ENCODE measurements around the gene HSDL2.
"Not testable (repeated sequence)": the region's sequence is repeated elsewhere in the genome, so short reads cannot be mapped to it uniquely, and the experiment has no call there.

The HSDL2 gene

DNA sequence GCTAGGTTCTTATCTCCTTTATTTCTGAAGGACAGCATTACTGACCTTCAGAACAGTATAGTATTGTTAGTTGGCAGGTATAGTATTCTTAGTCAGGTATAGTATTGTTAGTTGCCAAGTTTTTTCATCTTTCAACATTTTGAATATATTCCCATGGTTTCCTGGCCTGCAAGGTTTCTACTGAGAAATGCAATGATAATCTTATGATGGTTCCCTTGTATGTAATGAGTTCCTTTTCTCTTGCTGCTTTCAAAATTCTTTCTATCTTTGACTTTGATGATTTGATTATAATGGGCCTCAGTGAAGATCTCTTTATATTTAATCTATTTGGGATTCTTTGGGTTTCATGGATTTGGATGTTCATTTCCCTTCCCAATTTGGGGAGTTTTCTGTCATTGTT is 12.4 kb upstream of the HSDL2 start:
- DNase-seq, result no peak

GRCh38 chr9:112369817-112370216 is 10.1 kb upstream of the HSDL2 start:
- no peak for DNase-seq

DNA sequence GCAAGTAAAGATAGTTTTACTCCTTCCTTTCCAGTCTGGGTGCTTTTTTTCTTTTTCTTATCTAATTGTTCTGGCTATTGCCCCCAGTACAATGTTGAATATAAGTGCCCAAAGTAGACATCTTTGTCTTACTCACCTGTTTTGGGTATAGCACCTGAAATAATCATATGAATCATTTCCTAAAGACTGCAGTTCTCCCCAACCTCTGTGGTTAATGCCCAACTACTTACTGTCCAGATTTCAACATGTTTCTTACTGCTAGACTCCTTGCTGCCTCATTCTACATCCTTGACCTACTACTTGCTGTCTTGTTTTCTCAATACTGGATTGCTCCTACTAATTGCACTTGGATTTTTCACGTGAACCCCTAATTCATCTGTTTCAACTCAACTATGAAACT is 8.8 kb upstream of the HSDL2 start:
- no peak for DNase-seq

DNA sequence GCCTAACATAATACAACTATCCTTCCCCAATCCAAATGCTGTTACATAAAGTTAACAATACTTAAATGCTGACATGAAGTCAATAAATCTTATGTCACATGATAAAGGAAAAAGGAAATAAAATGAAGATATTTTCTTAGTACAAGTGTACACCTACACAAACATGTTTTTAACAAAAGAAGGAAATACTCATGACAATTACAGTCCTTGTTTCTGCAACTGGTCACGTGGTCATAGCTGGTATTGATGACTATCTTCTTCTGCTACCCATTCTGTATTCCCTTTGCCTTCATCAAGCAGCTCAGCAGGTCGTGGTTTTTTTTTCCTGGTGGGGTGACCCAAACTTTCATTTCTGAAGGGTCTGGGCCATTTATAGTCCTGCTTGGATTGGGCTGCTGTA is 6.2 kb upstream of the HSDL2 start:
- DNase-seq, result not testable (repeated sequence)

DNA sequence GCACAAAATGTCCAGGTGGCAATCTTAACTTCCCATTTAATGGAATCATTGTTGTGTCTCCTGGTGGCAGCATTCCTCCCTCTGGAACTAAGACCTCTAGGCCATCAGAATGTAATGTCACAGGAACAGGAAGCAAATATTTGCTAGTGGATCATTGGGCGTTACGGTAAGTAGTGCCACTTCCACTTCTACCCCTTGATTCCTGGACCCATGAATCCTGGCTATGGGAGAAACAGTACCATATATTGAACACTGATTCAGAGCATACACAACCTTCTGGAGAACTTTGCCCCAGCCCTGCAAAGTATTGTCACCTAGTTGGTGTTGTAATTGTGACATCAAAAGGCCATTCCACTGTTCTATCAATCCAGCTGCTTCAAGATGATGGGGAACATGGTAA is 5.7 kb upstream of the HSDL2 start:
- DNase-seq, result not testable (repeated sequence)

- DNase-seq, result no peak
Measured at GRCh38 chr9:112375361-112375760, 4.5 kb upstream of the HSDL2 start.

GRCh38 chr9:112377087-112377486 is 2.8 kb upstream of the HSDL2 start:
- no peak for DNase-seq

DNA sequence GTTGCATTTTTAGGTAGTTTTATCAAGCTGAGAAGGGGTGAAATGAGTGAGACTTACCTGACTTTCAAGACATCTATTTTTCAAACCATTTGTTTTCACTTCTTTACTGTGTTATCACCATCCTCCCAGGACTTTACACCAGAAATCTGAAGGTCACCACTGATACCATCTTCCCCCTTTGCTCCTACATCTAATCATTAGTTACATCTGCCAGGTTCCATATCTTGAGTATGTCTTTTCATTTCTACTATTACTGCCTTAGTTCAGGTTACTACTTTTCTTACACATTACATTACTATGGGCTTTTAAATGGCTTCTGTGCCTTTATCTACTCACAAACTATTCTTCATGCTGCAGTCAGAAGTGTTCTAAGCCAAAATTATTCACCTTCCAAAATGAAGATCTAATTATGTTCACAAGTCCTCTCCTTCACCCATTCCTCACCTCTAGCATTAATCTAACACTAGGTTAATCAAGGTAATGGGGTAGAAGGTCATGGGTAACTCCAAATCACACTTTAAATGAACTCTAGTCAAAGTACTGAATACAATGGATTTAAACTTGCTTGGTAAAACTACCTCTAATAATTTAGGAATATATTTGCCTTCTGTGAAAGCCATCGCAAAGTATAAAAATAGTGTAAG is 2.1 kb upstream of the HSDL2 start:
- no peak for DNase-seq

- peak; percentile 22 for DNase-seq
Measured at GRCh38 chr9:112378328-112379176, 1.4 kb upstream of the HSDL2 start.

- DNase-seq, result peak; percentile 98
Measured at GRCh38 chr9:112379177-112380101, 469 bp upstream of the HSDL2 start.

GRCh38 chr9:112380825-112381221 is 915 bp downstream of the HSDL2 start:
- DNase-seq, result no peak

DNA sequence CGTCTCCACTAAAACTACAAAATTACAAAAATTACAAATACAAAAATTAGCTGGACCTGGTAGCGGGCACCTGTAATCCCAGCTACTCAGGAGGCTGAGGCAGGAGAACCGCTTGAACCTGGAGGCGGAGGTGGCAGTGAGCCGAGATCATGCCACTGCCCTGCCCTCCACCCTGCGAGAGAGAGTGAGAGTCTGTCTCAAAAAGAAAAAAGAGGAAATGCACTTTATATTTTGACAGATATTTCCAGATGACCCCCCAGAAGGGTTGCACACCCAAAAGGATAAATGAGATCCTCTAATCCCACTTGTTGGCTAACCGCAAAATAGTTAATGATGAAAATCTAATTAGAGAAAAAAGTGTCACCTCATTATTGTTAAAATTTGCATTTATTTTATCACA is 2.2 kb downstream of the HSDL2 start:
- no peak for DNase-seq

DNA sequence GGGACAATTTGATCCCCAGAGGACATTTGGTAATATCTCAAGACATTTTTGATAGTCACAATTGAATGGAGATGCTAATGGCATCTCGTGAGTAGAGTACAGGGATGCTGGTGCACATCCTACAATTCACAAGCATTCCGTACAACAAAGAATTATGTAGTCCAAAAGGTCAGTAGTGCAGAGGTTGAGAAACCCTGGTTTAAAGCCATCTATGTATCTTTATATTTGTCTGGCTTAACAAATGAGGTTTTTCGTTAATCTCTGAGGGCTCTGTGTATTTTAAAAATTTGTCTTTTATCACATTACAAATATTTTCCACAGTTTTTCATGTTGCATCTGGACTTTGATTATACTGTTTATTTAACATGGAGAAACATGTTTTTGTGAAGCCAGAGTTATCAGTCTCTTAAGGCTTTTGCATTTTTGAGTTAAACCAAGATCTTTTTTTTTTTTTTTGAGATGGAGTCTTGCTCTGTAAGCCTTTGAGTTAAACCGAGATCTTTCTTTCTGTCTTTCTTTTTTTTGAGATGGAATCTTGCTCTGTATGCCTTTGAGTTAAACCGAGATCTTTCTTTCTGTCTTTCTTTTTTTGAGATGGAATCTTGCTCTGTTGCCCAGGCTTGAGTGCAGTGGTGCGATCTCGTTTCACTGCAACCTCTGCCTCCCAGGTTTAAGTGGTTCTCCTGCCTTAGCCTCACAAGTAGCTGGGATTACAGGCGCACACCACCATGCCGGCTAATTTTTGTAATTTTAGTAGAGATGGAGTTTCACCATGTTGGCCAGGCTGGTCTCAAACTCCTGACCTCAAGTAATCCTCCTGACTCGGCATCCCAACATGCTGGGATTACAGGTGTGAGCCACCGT is 2.8 kb downstream of the HSDL2 start:
- no peak for DNase-seq

DNA sequence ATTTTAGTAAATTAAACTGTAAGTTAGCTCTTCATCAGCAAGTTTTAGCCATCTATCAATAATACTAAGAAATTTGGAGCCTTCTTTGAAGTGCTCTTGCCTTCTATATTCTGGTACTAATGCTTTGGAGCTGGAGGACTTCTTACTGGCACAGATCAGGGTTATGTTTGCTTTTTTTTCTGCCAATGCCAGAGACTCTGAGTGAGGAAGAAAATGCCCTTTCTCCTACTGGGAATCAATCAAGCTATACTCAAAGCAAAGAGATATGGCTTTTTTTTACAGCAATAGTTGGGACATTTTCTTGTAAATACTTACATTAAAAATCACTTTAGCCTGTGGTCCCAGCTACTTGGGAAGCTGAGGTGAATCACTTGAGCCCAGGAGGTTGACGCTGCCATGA is 4.3 kb downstream of the HSDL2 start:
- DNase-seq, result no peak

DNA sequence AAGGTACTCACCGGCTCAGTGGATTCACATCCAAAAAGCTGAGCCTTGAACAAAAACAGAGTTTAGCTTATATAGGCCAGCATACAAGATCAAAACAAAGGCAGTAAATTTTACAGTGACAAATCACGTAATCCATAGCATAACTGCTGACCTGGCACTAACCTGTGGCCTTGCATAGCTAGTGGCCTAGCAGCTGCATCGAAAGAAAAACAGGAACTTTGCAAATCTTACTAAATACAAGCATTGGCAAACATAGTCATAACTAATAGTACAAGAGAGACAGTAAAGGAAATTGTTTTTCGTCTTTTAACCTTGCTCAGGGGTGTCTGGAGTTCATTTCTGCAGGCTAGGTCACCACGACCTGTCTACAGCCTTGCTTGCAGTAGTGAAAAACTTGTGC is 4.8 kb downstream of the HSDL2 start:
- DNase-seq, result no peak

GRCh38 chr9:112387115-112387514 is 7.2 kb downstream of the HSDL2 start:
- no peak for DNase-seq

DNA sequence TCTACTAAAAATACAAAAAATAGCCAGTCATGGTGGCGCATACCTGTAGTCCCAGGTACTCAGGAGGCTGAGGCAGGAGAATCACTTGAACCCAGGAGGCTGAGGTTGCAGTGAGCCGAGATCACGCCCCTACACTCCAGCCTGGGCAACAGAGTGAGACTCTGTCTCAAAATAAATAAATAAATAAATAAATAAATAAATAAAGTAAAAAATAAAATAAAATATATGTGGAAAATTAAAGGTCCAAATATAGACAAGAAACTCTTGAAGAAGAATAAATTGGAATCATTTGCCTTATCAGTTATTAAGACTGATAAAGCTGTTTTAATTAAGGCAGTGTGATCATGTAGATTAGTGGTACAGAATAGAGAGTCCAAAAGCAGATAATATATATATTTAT is 10.0 kb downstream of the HSDL2 start:
- not testable (repeated sequence) for DNase-seq

DNA sequence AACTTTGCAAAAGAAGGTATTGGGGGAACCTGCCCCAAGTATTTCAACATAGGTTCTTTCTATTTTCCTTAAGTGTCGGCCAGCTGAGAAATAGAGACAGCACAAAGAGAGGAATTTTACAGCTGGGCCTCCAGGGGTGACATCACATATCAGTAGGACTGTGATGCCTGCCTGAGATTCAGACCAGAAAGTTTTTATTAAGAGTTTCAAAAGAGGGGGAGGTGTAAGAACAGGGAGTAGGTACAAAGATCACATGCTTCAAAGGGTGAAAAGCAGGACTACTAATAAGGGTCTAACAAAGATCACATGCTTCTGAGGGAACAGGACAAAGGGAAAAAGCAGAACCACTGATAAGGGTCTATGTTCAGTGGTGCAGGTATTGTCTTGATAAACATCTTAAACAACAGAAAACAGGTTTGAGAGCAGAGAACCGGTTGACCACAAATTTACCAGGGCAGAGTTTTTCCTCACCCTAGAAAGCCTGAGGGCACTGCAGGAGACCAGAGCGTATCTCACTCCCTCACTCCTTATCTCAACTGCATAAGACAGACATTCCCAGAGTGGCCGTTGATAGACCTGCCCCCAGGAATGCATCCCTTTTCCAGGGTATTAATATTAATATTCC is 12.1 kb downstream of the HSDL2 start:
- DNase-seq, result not testable (repeated sequence)

DNA sequence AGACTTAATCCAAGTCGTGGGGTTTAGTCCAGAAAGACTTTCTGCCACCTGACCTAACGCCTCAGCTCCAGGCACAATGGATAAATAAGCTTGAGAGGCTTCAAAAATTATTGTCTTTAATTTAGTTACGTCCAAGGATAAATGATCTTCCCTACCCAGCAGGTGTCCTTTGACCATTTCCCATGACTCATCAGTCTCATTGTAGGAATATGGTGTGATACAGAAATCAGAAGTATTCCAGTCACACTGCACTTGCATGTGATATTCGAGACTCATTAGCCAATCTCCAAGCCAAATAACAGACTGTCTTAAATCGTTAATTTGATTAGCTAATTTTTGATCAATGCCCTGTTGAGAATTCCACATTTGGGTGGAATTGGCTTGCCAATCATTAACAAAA is 13.2 kb downstream of the HSDL2 start:
- DNase-seq, result not testable (repeated sequence)

GRCh38 chr9:112396416-112396815 is 16.5 kb downstream of the HSDL2 start:
- no peak for DNase-seq

GRCh38 chr9:112396872-112397271 is 17.0 kb downstream of the HSDL2 start:
- no peak for DNase-seq
